H9 (cell line): Measurements from ENCODE around the gene ANK2. TPM values are rescaled to one million over a fixed set of nuclear protein-coding genes. Genes with fewer than 3 reads are reported as not detected.

ENCODE experiments used
- DNase-seq: peaks from one replicate; pipeline ENCODE4 v3.0.0-alpha.2; 2017
- H2AFZ ChIP-seq: one replicate; pipeline ENCODE4 v1.6.1; 2013; ENCODE audit warnings: mild to moderate bottlenecking, low read length, control low read depth, moderate library complexity
- H2AK5ac ChIP-seq: 2 replicates; pipeline ENCODE4 v1.6.1; 2013; ENCODE audit warnings: low read length, control low read depth, mixed read lengths; ENCODE audit not compliant: insufficient read length
- H2BK120ac ChIP-seq: one replicate; pipeline ENCODE4 v1.6.1; 2013; ENCODE audit warnings: low read depth, mild to moderate bottlenecking, low read length, control low read depth, inconsistent platforms; ENCODE audit not compliant: poor library complexity, severe bottlenecking
- H2BK12ac ChIP-seq: 2 replicates; pipeline ENCODE4 v1.6.1; 2013; ENCODE audit warnings: low read length, control low read depth, mixed read lengths, low read depth; ENCODE audit not compliant: insufficient read length
- H2BK15ac ChIP-seq: 2 replicates; pipeline ENCODE4 v1.6.1; 2013; ENCODE audit warnings: low read depth, low read length, control low read depth
- H2BK20ac ChIP-seq: one replicate; pipeline ENCODE4 v1.6.1; 2013; ENCODE audit warnings: low read depth, mild to moderate bottlenecking, low read length, control low read depth, inconsistent platforms; ENCODE audit not compliant: poor library complexity, severe bottlenecking
- H2BK5ac ChIP-seq: 2 replicates; pipeline ENCODE4 v1.6.1; 2013; ENCODE audit warnings: low read length, control low read depth, mixed read lengths; ENCODE audit not compliant: insufficient read length
- H3K14ac ChIP-seq: 2 replicates; pipeline ENCODE4 v1.6.1; 2013; ENCODE audit warnings: low read length, control low read depth; ENCODE audit not compliant: insufficient read depth
- H3K18ac ChIP-seq: 2 replicates; pipeline ENCODE4 v1.6.1; 2013; ENCODE audit warnings: low read depth, mild to moderate bottlenecking, mixed read lengths, low read length, control low read depth; ENCODE audit not compliant: insufficient read length
- H3K23ac ChIP-seq: 2 replicates; pipeline ENCODE4 v1.6.1; 2013; ENCODE audit warnings: low read length, control low read depth, mixed read lengths, low read depth; ENCODE audit not compliant: insufficient read length
- H3K23me2 ChIP-seq: 2 replicates; pipeline ENCODE4 v1.6.1; 2013; ENCODE audit warnings: low read depth, mild to moderate bottlenecking, mixed read lengths, low read length, control low read depth; ENCODE audit not compliant: insufficient read length, poor library complexity, severe bottlenecking
- H3K27ac ChIP-seq: 2 replicates; pipeline ENCODE4 v1.5.1; 2013; ENCODE audit warnings: low read length, control low read depth, mixed read lengths, low read depth; ENCODE audit not compliant: insufficient read length
- H3K27me3 ChIP-seq: 2 replicates; pipeline ENCODE4 v1.6.1; 2013; ENCODE audit warnings: low read length, control low read depth, inconsistent platforms; ENCODE audit not compliant: insufficient read depth
- H3K4ac ChIP-seq: 2 replicates; pipeline ENCODE4 v1.6.1; 2013; ENCODE audit warnings: low read depth, mild to moderate bottlenecking, control low read depth, inconsistent platforms, low read length, moderate library complexity
- H3K4me1 ChIP-seq: 2 replicates; pipeline ENCODE4 v1.6.1; 2013; ENCODE audit warnings: low read length, control low read depth, inconsistent platforms; ENCODE audit not compliant: insufficient read depth
- H3K4me2 ChIP-seq: 2 replicates; pipeline ENCODE4 v1.6.1; 2013; ENCODE audit warnings: low read length, control low read depth, mixed read lengths; ENCODE audit not compliant: insufficient read length, insufficient read depth
- H3K56ac ChIP-seq: 2 replicates; pipeline ENCODE4 v1.6.1; 2013; ENCODE audit warnings: low read depth, mild to moderate bottlenecking, mixed read lengths, low read length, control low read depth; ENCODE audit not compliant: insufficient read length
- H3K79me1 ChIP-seq: 2 replicates; pipeline ENCODE4 v1.6.1; 2013; ENCODE audit warnings: low read depth, mild to moderate bottlenecking, moderate library complexity, low read length, control low read depth, inconsistent platforms; ENCODE audit not compliant: insufficient read depth, poor library complexity, severe bottlenecking
- H3K79me2 ChIP-seq: 2 replicates; pipeline ENCODE4 v1.6.1; 2013; ENCODE audit warnings: low read length, control low read depth, inconsistent platforms; ENCODE audit not compliant: insufficient read depth
- H3K9ac ChIP-seq: 2 replicates; pipeline ENCODE4 v1.6.1; 2013; ENCODE audit warnings: low read length, control low read depth, mixed read lengths; ENCODE audit not compliant: insufficient read length; ENCODE audit errors: extremely low read depth
- H3K9me3 ChIP-seq: one replicate; pipeline ENCODE4 v1.6.1; 2013; ENCODE audit warnings: low read depth, low read length, inconsistent platforms; ENCODE audit not compliant: control insufficient read depth
- H3T11ph ChIP-seq: one replicate; pipeline ENCODE4 v1.6.1; 2013; ENCODE audit warnings: mild to moderate bottlenecking, low read length, control low read depth, inconsistent platforms
- H4K20me1 ChIP-seq: one replicate; pipeline ENCODE4 v1.6.1; 2013; ENCODE audit not compliant: control insufficient read depth, insufficient read length, insufficient read depth
- H4K5ac ChIP-seq: 2 replicates; pipeline ENCODE4 v1.6.1; 2013; ENCODE audit warnings: low read depth, mild to moderate bottlenecking, mixed read lengths, low read length, control low read depth; ENCODE audit not compliant: insufficient read length
- H4K8ac ChIP-seq: replicated peaks from 2 replicates; pipeline ENCODE4 v1.6.1; 2013; ENCODE audit warnings: low read length, control low read depth, mixed read lengths, low read depth; ENCODE audit not compliant: insufficient read length
- H4K91ac ChIP-seq: 2 replicates; pipeline ENCODE4 v1.6.1; 2013; ENCODE audit warnings: low read depth, mild to moderate bottlenecking, moderate library complexity, mixed read lengths, low read length, control low read depth; ENCODE audit not compliant: insufficient read length
- H3K27ac Mint-ChIP-seq, 3 experiments: 2 replicates in 2 of 3; 3 replicates in 1 of 3; pipeline ENCODE4 v1.8.0; 2020 to 2021; ENCODE audit warnings: mixed read lengths in 3 of 3, mild to moderate bottlenecking in 1 of 3, moderate library complexity in 1 of 3
- H3K27me3 Mint-ChIP-seq: 2 replicates; pipeline ENCODE4 v1.8.0; 2021; ENCODE audit warnings: low read depth, mild to moderate bottlenecking, moderate library complexity, mixed read lengths
- H3K36me3 Mint-ChIP-seq, 3 experiments: 2 replicates in 2 of 3; 3 replicates in 1 of 3; pipeline ENCODE4 v1.8.0; 2020 to 2021; ENCODE audit warnings: low read depth in 3 of 3, mixed read lengths in 3 of 3; ENCODE audit not compliant: insufficient read depth in 1 of 3
- H3K4me1 Mint-ChIP-seq, 2 experiments: 2 replicates each; pipeline ENCODE4 v1.8.0; 2020; ENCODE audit warnings: mixed read lengths in 2 of 2
- H3K4me3 Mint-ChIP-seq, 2 experiments: 2 replicates in 1 of 2; 3 replicates in 1 of 2; pipeline ENCODE4 v1.8.0; 2020 to 2021; ENCODE audit warnings: mild to moderate bottlenecking in 2 of 2, mixed read lengths in 2 of 2, moderate library complexity in 1 of 2
- H3K9me3 Mint-ChIP-seq, 2 experiments: 2 replicates in 1 of 2; 3 replicates in 1 of 2; pipeline ENCODE4 v1.8.0; 2020; ENCODE audit warnings: mild to moderate bottlenecking in 2 of 2, mixed read lengths in 2 of 2, moderate library complexity in 1 of 2
- CTCF ChIP-seq: fragments of 200-600 bp; sonication (generic); conservative IDR thresholded peaks from 3 replicates; pipeline ENCODE4 v1.8.0; 2021; ENCODE audit warnings: antibody characterized with exemption, mild to moderate bottlenecking
- WGBS: extraction: QIAGEN DNeasy Blood & Tissue Kit; methylation state at CpG from one replicate; pipeline ENCODE4 v1.1.7; 2013; ENCODE audit warnings: missing lambda C conversion rate, low lambda C conversion rate, mixed read lengths; ENCODE audit not compliant: insufficient read length; ENCODE audit errors: extremely low coverage; 5-methylcytosine and 5-hydroxymethylcytosine counted together
- total RNA-seq: library from RNA; stranded (reverse); gene quantifications from 2 replicates; pipeline ENCODE4 v1.2.1, GENCODE V29; 2021

ANK2 gene
- total RNA-seq, 1 experiment from 2014 or later, result 36.8 TPM

- no CpG with 5 or more reads among the region's 5 CpGs for WGBS
- H3K4me3 Mint-ChIP-seq, result no peak overlapping the region
- no peak overlapping the region for H3K14ac ChIP-seq
These were observed 28.6 kb downstream of the ANK2 start for GRCh38 chr4:113078066-113078465.

More at GRCh38 chr4:113078066-113078465, 28.6 kb downstream of the ANK2 start:
- Histone ChIP-seq H3K4me2 (no peak overlapping the region), H4K5ac (no peak overlapping the region), H3K18ac (no peak overlapping the region), H4K91ac (no peak overlapping the region), H4K20me1 (no peaks in the 10 kb centered on the region), H3K9ac (no peak overlapping the region), H3K9me3 (no peaks in the 10 kb centered on the region), H2BK120ac (no peak overlapping the region), H2AK5ac (no peak overlapping the region), H2BK20ac (no peak overlapping the region), H2BK12ac (no peak overlapping the region), H4K8ac (no peak overlapping the region), H3K27ac (no peak overlapping the region), H2BK5ac (no peak overlapping the region), H3K23me2 (no peaks in the 10 kb centered on the region), H3K4ac (no peak overlapping the region), H3K4me1 (no peaks in the 10 kb centered on the region), H3K23ac (no peak overlapping the region), H3K27me3 (no peaks in the 10 kb centered on the region), H2BK15ac (no peak overlapping the region), H3K79me1 (no peaks in the 10 kb centered on the region), H2AFZ (no peak overlapping the region), H3T11ph (no peak overlapping the region), H3K79me2 (no peaks in the 10 kb centered on the region; the same call in 1 of the 2 replicates), H3K56ac (no peak overlapping the region)
- no peak overlapping the region for H3K27ac Mint-ChIP-seq
- no peak for TF ChIP-seq CTCF
- no peaks in the 10 kb centered on the region for H3K36me3 Mint-ChIP-seq
- no peaks in the 10 kb centered on the region for H3K9me3 Mint-ChIP-seq
- no peak for DNase-seq
- H3K4me1 Mint-ChIP-seq, result peaks cover 17 to 21% of the 10 kb centered on the region in 2 experiments
- no peaks in the 10 kb centered on the region for H3K27me3 Mint-ChIP-seq
